SU-DHL-6 (cell line): ENCODE results near the gene MON2.

Experiments
- H2AFZ ChIP-seq: fragments of 200-600 bp; sonication (generic); 2 replicates; pipeline ENCODE4 v1.6.1; 2014; ENCODE audit warnings: low read depth, mild to moderate bottlenecking, moderate library complexity, mixed read lengths, antibody characterized with exemption, low read length; ENCODE audit not compliant: severe bottlenecking
- H3F3A ChIP-seq: fragments of 200-600 bp; shearing (Covaris generic); 2 replicates; pipeline ENCODE4 v1.6.0; 2016; ENCODE audit warnings: antibody characterized with exemption, mild to moderate bottlenecking; ENCODE audit not compliant: insufficient read depth
- H3K27ac ChIP-seq: fragments of 200-600 bp; sonication (generic); 2 replicates; pipeline ENCODE4 v1.5.1; 2016; ENCODE audit warnings: low read depth, mild to moderate bottlenecking, low read length, moderate library complexity, mixed read lengths
- H3K27me3 ChIP-seq: fragments of 200-600 bp; sonication (generic), shearing (Covaris generic); 2 replicates; pipeline ENCODE4 v1.6.0; 2014; ENCODE audit warnings: mild to moderate bottlenecking, low read length
- H3K36me3 ChIP-seq: fragments of 200-600 bp; sonication (generic); 2 replicates; pipeline ENCODE4 v1.6.1; 2014; ENCODE audit warnings: mild to moderate bottlenecking, low read length, mixed read lengths
- H3K4me2 ChIP-seq: fragments of 300-600, 200-600 bp; shearing (Covaris generic), sonication (generic); 2 replicates; pipeline ENCODE4 v1.6.0; 2014; ENCODE audit warnings: low read length, low read depth, mild to moderate bottlenecking; ENCODE audit not compliant: poor library complexity, severe bottlenecking
- H3K4me3 ChIP-seq: fragments of 200-600 bp; sonication (generic); 2 replicates; pipeline ENCODE4 v1.5.1; 2014; ENCODE audit warnings: antibody characterized with exemption, low read length, mild to moderate bottlenecking, mixed read lengths; ENCODE audit not compliant: insufficient read depth, poor library complexity, severe bottlenecking
- H3K79me2 ChIP-seq: fragments of 200-600 bp; sonication (generic); 2 replicates; pipeline ENCODE4 v1.6.1; 2014; ENCODE audit warnings: mild to moderate bottlenecking, low read length, moderate library complexity; ENCODE audit not compliant: insufficient read depth
- H3K9ac ChIP-seq: fragments of 200-600 bp; sonication (generic); 2 replicates; pipeline ENCODE4 v1.7.0; 2014; ENCODE audit warnings: mild to moderate bottlenecking, low read length
- H3K9me2 ChIP-seq: fragments of 200-600 bp; sonication (generic); replicated peaks from 2 replicates; pipeline ENCODE4 v1.6.1; 2014; ENCODE audit warnings: low read length; ENCODE audit not compliant: insufficient read depth
- H3K9me3 ChIP-seq: fragments of 200-600 bp; sonication (generic); 2 replicates; pipeline ENCODE4 v1.6.1; 2014; ENCODE audit warnings: low read length, mixed read lengths; ENCODE audit not compliant: insufficient read depth
- H4K20me1 ChIP-seq: fragments of 200-600 bp; sonication (generic); 2 replicates; pipeline ENCODE4 v1.6.1; 2014; ENCODE audit warnings: low read depth, mild to moderate bottlenecking, antibody characterized with exemption, low read length, moderate library complexity, mixed read lengths
- CTCF ChIP-seq: fragments of 200-600 bp; sonication (generic); IDR thresholded peaks from one replicate; pipeline ENCODE4 v1.5.1; 2017; ENCODE audit warnings: antibody characterized with exemption, mild to moderate bottlenecking, low read length, moderate library complexity; ENCODE audit not compliant: insufficient read depth, poor library complexity, severe bottlenecking
- EZH2phosphoT487 ChIP-seq: fragments of 200-600 bp; sonication (generic), shearing (Covaris generic); conservative IDR thresholded peaks from 2 replicates; pipeline ENCODE4 v1.6.1; 2018; ENCODE audit warnings: mild to moderate bottlenecking, antibody characterized with exemption, low read length, moderate library complexity, mixed read lengths

The MON2 gene

GRCh38 chr12:62434494-62435302 lies 31.9 kb upstream of the MON2 start:
- Histone ChIP-seq H3K4me3 (no peak overlapping the region), H2AFZ (peak overlapping the region; percentile 9), H3K9me2 (no peaks in the 10 kb centered on the region), H3K36me3 (no peaks in the 10 kb centered on the region), H3K9ac (no peak overlapping the region), H4K20me1 (no peaks in the 10 kb centered on the region), H3K79me2 (no peaks in the 10 kb centered on the region), H3K27ac (no peak overlapping the region), H3K4me2 (peak overlapping the region; percentile 13), H3K9me3 (no peaks in the 10 kb centered on the region), H3K27me3 (no peaks in the 10 kb centered on the region), H3F3A (no peaks in the 10 kb centered on the region)
- TF ChIP-seq CTCF: no peak

GRCh38 chr12:62435303-62436163 lies 31.1 kb upstream of the MON2 start:
- Histone ChIP-seq H3K4me3 (no peak overlapping the region), H4K20me1 (no peaks in the 10 kb centered on the region), H3K27ac (no peak overlapping the region), H3K9me3 (no peaks in the 10 kb centered on the region), H2AFZ (peak overlapping the region; percentile 9), H3K36me3 (no peaks in the 10 kb centered on the region), H3K9ac (no peak overlapping the region), H3F3A (no peaks in the 10 kb centered on the region), H3K27me3 (no peaks in the 10 kb centered on the region), H3K9me2 (no peaks in the 10 kb centered on the region), H3K79me2 (no peaks in the 10 kb centered on the region), H3K4me2 (peak overlapping the region; percentile 13)
- TF ChIP-seq CTCF (no peak), EZH2phosphoT487 (no peak)

GRCh38 chr12:62436164-62436503 lies 30.5 kb upstream of the MON2 start:
- H3K27me3 ChIP-seq: no peaks in the 10 kb centered on the region
- H3K4me3 ChIP-seq: no peak overlapping the region
- H3K27ac ChIP-seq: no peak overlapping the region
- no peaks in the 10 kb centered on the region for H4K20me1 ChIP-seq
- H3K36me3 ChIP-seq: no peaks in the 10 kb centered on the region
- no peaks in the 10 kb centered on the region for H3K9me3 ChIP-seq
- TF ChIP-seq CTCF (no peak), EZH2phosphoT487 (no peak)
- no peaks in the 10 kb centered on the region for H3K79me2 ChIP-seq
- no peak overlapping the region for H3K9ac ChIP-seq
- H3F3A ChIP-seq: no peaks in the 10 kb centered on the region
- no peak overlapping the region for H2AFZ ChIP-seq
- no peaks in the 10 kb centered on the region for H3K9me2 ChIP-seq
- H3K4me2 ChIP-seq: no peak overlapping the region
